K562 (cell line): ENCODE data around the gene MYMX. TPM values are rescaled to one million over a fixed set of nuclear protein-coding genes. Genes with fewer than 3 reads are reported as not detected.
A peak's percentile ranks its signal among the peaks of the same experiment; 100 is the strongest.

Source experiments
- BCOR ChIP-seq: fragments of 450-650 bp; IDR thresholded peaks from 2 replicates; pipeline ENCODE4 v1.6.1; 2016
- CC2D1A ChIP-seq: fragments of 450-650 bp; IDR thresholded peaks from 2 replicates; pipeline ENCODE4 v1.6.1; 2017; ENCODE audit warnings: mild to moderate bottlenecking
- CREM ChIP-seq: IDR thresholded peaks from 2 replicates; pipeline ENCODE4 v1.6.1; 2014; ENCODE audit warnings: antibody characterized with exemption, low read depth
- DACH1 ChIP-seq: fragments of 450-650 bp; IDR thresholded peaks from 2 replicates; pipeline ENCODE4 v1.6.1; 2018; ENCODE audit not compliant: partially characterized antibody
- GATA2 ChIP-seq: sonication (generic); formaldehyde crosslinking; IDR thresholded peaks from 2 replicates; pipeline ENCODE4 v1.4.0; 2020; ENCODE audit warnings: mild to moderate bottlenecking, missing genetic modification reagents
- HNRNPL ChIP-seq: fragments of 200-400 bp; formaldehyde crosslinking; IDR thresholded peaks from 2 replicates; pipeline ENCODE4 v1.6.1; 2017; ENCODE audit warnings: low read depth, mild to moderate bottlenecking, low read length
- KLF16 ChIP-seq: IDR thresholded peaks from 2 replicates; pipeline ENCODE4 v1.6.1; 2016; ENCODE audit warnings: antibody characterized with exemption
- MECOM ChIP-seq: fragments of 250-450 bp; sonication (Bioruptor Pico); IDR thresholded peaks from 2 replicates; pipeline ENCODE4 v1.8.0; 2022; ENCODE audit warnings: inconsistent platforms
- MXI1 ChIP-seq: IDR thresholded peaks from 2 replicates; pipeline ENCODE4 v1.6.1; 2011; ENCODE audit warnings: low read depth, mild to moderate bottlenecking, improper control_type of control experiment, low read length
- SAP30 ChIP-seq: fragments of 200-600 bp; sonication (generic); IDR thresholded peaks from 2 replicates; pipeline ENCODE4 v1.6.1; 2012; ENCODE audit warnings: borderline replicate concordance, low read depth, mild to moderate bottlenecking, moderate library complexity, low read length, control low read depth, inconsistent platforms; ENCODE audit not compliant: insufficient read depth, poor library complexity, severe bottlenecking
- SIN3A ChIP-seq, 2 experiments: fragments of 150-350 bp in 1 of 2; IDR thresholded peaks; 2 replicates each; pipeline ENCODE4 v1.6.1; 2011 to 2016; ENCODE audit warnings: borderline replicate concordance in 2 of 2, low read depth in 2 of 2, low read length in 2 of 2, mild to moderate bottlenecking in 2 of 2, moderate library complexity in 2 of 2; ENCODE audit not compliant: control insufficient read depth in 1 of 2
- SMAD2 ChIP-seq: fragments of 150-350 bp; IDR thresholded peaks from 2 replicates; pipeline ENCODE4 v1.6.1; 2014; ENCODE audit warnings: low read depth, mild to moderate bottlenecking, low read length
- SRSF3 ChIP-seq: fragments of 200-400 bp; formaldehyde crosslinking; IDR thresholded peaks from 2 replicates; pipeline ENCODE4 v1.6.1; 2016; ENCODE audit warnings: mild to moderate bottlenecking, low read length, moderate library complexity; ENCODE audit not compliant: insufficient read depth
- TRIM28 ChIP-seq: fragments of 450-650 bp; IDR thresholded peaks from 2 replicates; pipeline ENCODE4 v1.6.1; 2017
- ZNF561 ChIP-seq: fragments of 450-650 bp; formaldehyde crosslinking; conservative IDR thresholded peaks from 2 replicates; pipeline ENCODE4 v1.4.0; 2020; ENCODE audit warnings: mild to moderate bottlenecking, moderate library complexity
- polyA plus RNA-seq, 8 experiments: library from polyadenylated mRNA; depleted of rRNA in 4 of 8; stranded (reverse) in 5 of 8; unstranded in 3 of 8; fragments of >200 nt; fragmentation: Nextera tagmentation in 2 of 8; fragmentation: Illumina TruSeq in 1 of 8; extraction: Ambion mirVana in 2 of 8; extraction: Trizol in 1 of 8; gene quantifications; 2 replicates each; pipeline versions ENCODE4 v1.2.1 to v1.2.3, GENCODE V29; 2011 to 2014; ENCODE audit warnings: inconsistent platforms in 1 of 8, missing spikeins in 1 of 8
- total RNA-seq, 7 experiments: library from RNA; depleted of rRNA in 6 of 7; stranded (reverse); fragments of >200 nt in 6 of 7; fragmentation: Illumina TruSeq in 2 of 7; extraction: Trizol in 2 of 7; gene quantifications; 2 replicates each; pipeline versions ENCODE4 v1.2.1 to v1.2.3, GENCODE V29; 2011 to 2021; ENCODE audit warnings: low replicate concordance in 1 of 7
- TF ChIP-seq, protein P1 (sequence below): sonication (generic); formaldehyde crosslinking; IDR thresholded peaks from 2 replicates; pipeline ENCODE4 v1.8.0; 2022; ENCODE audit warnings: mild to moderate bottlenecking, missing genetic modification reagents
- TF ChIP-seq, protein P2 (sequence below): fragments of 250-450 bp; sonication (Bioruptor Pico); IDR thresholded peaks from 2 replicates; pipeline ENCODE4 v1.8.0; 2021; ENCODE audit warnings: moderate library complexity, mild to moderate bottlenecking, inconsistent platforms
- TF ChIP-seq, protein P3 (sequence below): fragments of 450-650 bp; IDR thresholded peaks from 2 replicates; pipeline ENCODE4 v1.6.1; 2017; ENCODE audit warnings: antibody characterized with exemption, mild to moderate bottlenecking
- TF ChIP-seq, protein P4 (sequence below): sonication (generic); formaldehyde crosslinking; IDR thresholded peaks from 2 replicates; pipeline ENCODE4 v1.8.0; 2022; ENCODE audit warnings: missing genetic modification reagents, mild to moderate bottlenecking, moderate library complexity, borderline replicate concordance
- TF ChIP-seq, protein P5 (sequence below), 2 experiments: fragments of 450-650 bp; conservative IDR thresholded peaks; 2 replicates each; pipeline ENCODE4 v1.6.1; 2017; ENCODE audit warnings: mild to moderate bottlenecking in 2 of 2, moderate library complexity in 2 of 2

Gene MYMX
- total and polyA plus RNA-seq, 9 of the 15 experiments (the other 6 are each of a cell fraction or from before 2014, with no cell fraction given), result 0.12 TPM; not detected in 8

DNA sequence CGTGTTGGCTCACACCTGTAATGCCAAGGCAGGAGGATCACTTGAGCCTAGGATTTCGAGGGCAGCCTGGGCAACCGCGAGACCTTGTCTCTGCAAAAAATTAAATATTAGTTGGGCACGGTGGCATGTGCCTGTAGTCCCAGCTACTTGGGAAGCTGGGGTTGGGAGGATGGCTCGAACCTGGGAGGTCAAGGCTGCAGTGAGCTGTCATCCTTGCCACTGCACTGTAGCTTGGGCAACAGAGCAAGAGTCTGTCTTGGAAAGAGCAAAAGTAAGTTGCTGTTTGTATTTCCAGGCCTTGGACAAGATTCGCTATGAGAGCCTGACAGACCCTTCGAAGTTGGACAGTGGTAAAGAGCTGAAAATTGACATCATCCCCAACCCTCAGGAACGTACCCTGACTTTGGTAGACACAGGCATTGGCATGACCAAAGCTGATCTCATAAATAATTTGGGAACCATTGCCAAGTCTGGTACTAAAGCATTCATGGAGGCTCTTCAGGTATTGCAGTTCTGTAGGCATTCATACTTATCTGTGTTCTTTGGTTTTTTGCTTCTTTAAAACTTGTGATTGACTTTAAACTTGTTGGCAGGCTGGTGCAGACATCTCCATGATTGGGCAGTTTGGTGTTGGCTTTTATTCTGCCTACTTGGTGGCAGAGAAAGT, 32.5 kb downstream of the MYMX start (continued):
- TF ChIP-seq SAP30, result no peak
- TF ChIP-seq, protein P1, sequence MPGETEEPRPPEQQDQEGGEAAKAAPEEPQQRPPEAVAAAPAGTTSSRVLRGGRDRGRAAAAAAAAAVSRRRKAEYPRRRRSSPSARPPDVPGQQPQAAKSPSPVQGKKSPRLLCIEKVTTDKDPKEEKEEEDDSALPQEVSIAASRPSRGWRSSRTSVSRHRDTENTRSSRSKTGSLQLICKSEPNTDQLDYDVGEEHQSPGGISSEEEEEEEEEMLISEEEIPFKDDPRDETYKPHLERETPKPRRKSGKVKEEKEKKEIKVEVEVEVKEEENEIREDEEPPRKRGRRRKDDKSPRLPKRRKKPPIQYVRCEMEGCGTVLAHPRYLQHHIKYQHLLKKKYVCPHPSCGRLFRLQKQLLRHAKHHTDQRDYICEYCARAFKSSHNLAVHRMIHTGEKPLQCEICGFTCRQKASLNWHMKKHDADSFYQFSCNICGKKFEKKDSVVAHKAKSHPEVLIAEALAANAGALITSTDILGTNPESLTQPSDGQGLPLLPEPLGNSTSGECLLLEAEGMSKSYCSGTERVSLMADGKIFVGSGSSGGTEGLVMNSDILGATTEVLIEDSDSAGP (CRISPR knock-in tag), result peak; percentile 56; the same call in 1 of the 2 replicates
- peak in 1 of 2 experiments; percentile 55; a peak in 1 of 4 replicates for TF ChIP-seq SIN3A (IDR thresholded peaks at IDR 0.05; ENCODE audit: borderline replicate concordance in 2 of 2, control insufficient read depth in 1 of 2, low read depth in 2 of 2, low read length in 2 of 2)
- no peak for TF ChIP-seq ZNF561
- no peak for TF ChIP-seq KLF16
- TF ChIP-seq BCOR, result no peak
- peak; percentile 48 for TF ChIP-seq HNRNPL
- TF ChIP-seq, protein P2, sequence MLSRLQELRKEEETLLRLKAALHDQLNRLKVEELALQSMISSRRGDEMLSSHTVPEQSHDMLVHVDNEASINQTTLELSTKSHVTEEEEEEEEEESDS (CRISPR knock-in tag), result no peak
- TF ChIP-seq SRSF3, result no peak
- TF ChIP-seq, protein P3, sequence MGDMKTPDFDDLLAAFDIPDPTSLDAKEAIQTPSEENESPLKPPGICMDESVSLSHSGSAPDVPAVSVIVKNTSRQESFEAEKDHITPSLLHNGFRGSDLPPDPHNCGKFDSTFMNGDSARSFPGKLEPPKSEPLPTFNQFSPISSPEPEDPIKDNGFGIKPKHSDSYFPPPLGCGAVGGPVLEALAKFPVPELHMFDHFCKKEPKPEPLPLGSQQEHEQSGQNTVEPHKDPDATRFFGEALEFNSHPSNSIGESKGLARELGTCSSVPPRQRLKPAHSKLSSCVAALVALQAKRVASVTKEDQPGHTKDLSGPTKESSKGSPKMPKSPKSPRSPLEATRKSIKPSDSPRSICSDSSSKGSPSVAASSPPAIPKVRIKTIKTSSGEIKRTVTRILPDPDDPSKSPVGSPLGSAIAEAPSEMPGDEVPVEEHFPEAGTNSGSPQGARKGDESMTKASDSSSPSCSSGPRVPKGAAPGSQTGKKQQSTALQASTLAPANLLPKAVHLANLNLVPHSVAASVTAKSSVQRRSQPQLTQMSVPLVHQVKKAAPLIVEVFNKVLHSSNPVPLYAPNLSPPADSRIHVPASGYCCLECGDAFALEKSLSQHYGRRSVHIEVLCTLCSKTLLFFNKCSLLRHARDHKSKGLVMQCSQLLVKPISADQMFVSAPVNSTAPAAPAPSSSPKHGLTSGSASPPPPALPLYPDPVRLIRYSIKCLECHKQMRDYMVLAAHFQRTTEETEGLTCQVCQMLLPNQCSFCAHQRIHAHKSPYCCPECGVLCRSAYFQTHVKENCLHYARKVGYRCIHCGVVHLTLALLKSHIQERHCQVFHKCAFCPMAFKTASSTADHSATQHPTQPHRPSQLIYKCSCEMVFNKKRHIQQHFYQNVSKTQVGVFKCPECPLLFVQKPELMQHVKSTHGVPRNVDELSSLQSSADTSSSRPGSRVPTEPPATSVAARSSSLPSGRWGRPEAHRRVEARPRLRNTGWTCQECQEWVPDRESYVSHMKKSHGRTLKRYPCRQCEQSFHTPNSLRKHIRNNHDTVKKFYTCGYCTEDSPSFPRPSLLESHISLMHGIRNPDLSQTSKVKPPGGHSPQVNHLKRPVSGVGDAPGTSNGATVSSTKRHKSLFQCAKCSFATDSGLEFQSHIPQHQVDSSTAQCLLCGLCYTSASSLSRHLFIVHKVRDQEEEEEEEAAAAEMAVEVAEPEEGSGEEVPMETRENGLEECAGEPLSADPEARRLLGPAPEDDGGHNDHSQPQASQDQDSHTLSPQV, result no peak
- TF ChIP-seq SMAD2, result no peak
- TF ChIP-seq GATA2 (CRISPR knock-in tag), result no peak
- no peak for TF ChIP-seq DACH1
- TF ChIP-seq CC2D1A, result no peak
- no peak for TF ChIP-seq CREM
- TF ChIP-seq, protein P4, sequence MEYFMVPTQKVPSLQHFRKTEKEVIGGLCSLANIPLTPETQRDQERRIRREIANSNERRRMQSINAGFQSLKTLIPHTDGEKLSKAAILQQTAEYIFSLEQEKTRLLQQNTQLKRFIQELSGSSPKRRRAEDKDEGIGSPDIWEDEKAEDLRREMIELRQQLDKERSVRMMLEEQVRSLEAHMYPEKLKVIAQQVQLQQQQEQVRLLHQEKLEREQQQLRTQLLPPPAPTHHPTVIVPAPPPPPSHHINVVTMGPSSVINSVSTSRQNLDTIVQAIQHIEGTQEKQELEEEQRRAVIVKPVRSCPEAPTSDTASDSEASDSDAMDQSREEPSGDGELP (CRISPR knock-in tag), result peak; percentile 35; the same call in 1 of the 2 replicates
- TF ChIP-seq, protein P5, sequence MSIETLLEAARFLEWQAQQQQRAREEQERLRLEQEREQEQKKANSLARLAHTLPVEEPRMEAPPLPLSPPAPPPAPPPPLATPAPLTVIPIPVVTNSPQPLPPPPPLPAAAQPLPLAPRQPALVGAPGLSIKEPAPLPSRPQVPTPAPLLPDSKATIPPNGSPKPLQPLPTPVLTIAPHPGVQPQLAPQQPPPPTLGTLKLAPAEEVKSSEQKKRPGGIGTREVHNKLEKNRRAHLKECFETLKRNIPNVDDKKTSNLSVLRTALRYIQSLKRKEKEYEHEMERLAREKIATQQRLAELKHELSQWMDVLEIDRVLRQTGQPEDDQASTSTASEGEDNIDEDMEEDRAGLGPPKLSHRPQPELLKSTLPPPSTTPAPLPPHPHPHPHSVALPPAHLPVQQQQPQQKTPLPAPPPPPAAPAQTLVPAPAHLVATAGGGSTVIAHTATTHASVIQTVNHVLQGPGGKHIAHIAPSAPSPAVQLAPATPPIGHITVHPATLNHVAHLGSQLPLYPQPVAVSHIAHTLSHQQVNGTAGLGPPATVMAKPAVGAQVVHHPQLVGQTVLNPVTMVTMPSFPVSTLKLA (conservative IDR thresholded peaks at IDR 0.05), result no peak
- no peak for TF ChIP-seq TRIM28
- TF ChIP-seq MXI1, result no peak
- no peak for TF ChIP-seq MECOM (CRISPR knock-in tag)
